HEK293 (cell line): ENCODE measurements around the gene IDH3B.

Experiments used
- ATF2 ChIP-seq: fragments of 450-650 bp; formaldehyde crosslinking; IDR thresholded peaks from 2 replicates; pipeline ENCODE4 v1.5.1; 2016; ENCODE audit warnings: missing biosample characterization, missing genetic modification characterization, low read depth
- CTCF ChIP-seq: fragments of 450-650 bp; formaldehyde crosslinking; IDR thresholded peaks from 2 replicates; pipeline ENCODE4 v1.5.1; 2016; ENCODE audit warnings: missing biosample characterization, missing genetic modification characterization
- KLF8 ChIP-seq: fragments of 450-650 bp; formaldehyde crosslinking; IDR thresholded peaks from 2 replicates; pipeline ENCODE4 v1.5.1; 2016; ENCODE audit warnings: missing biosample characterization, missing genetic modification characterization
- ZNF121 ChIP-seq: fragments of 450-650 bp; formaldehyde crosslinking; IDR thresholded peaks from 2 replicates; pipeline ENCODE4 v1.5.1; 2016; ENCODE audit warnings: missing biosample characterization, missing genetic modification characterization
- ZNF302 ChIP-seq: fragments of 450-650 bp; formaldehyde crosslinking; IDR thresholded peaks from 2 replicates; pipeline ENCODE4 v1.5.1; 2016; ENCODE audit warnings: missing biosample characterization, missing genetic modification characterization, low read depth
- ZNF37A ChIP-seq: fragments of 450-650 bp; IDR thresholded peaks from 2 replicates; pipeline ENCODE4 v1.5.1; 2018; ENCODE audit warnings: missing biosample characterization, missing genetic modification characterization
- ZNF510 ChIP-seq: fragments of 450-650 bp; formaldehyde crosslinking; IDR thresholded peaks from 2 replicates; pipeline ENCODE4 v1.5.1; 2018; ENCODE audit warnings: mild to moderate bottlenecking, missing genetic modification characterization, missing biosample characterization; ENCODE audit not compliant: insufficient replicate concordance
- ZNF558 ChIP-seq: fragments of 450-650 bp; formaldehyde crosslinking; IDR thresholded peaks from 2 replicates; pipeline ENCODE4 v1.5.1; 2016; ENCODE audit warnings: missing biosample characterization, missing genetic modification characterization
- ZNF777 ChIP-seq: fragments of 450-650 bp; formaldehyde crosslinking; IDR thresholded peaks from 2 replicates; pipeline ENCODE4 v1.5.1; 2017; ENCODE audit warnings: missing biosample characterization, missing genetic modification characterization, borderline replicate concordance

- TF ChIP-seq ZNF510 (tag by site-specific recombination) = no peak
- no peak for TF ChIP-seq ZNF37A (tag by site-specific recombination)
- no peak for TF ChIP-seq ATF2 (tag by site-specific recombination)
- TF ChIP-seq ZNF302 (tag by site-specific recombination) = no peak
- no peak for TF ChIP-seq ZNF558 (tag by site-specific recombination)
- no peak for TF ChIP-seq ZNF777 (tag by site-specific recombination)
- no peak for TF ChIP-seq ZNF121 (tag by site-specific recombination)
- TF ChIP-seq KLF8 (tag by site-specific recombination) = no peak
- TF ChIP-seq CTCF (tag by site-specific recombination) = no peak
Observed at GRCh38 chr20:2610326-2610725, 53.7 kb downstream of the IDH3B start.
